CD4-positive, alpha-beta T cell treated with Interleukin-6 for 4 hours (primary cell): ENCODE measurements around the gene DCTN4.

ENCODE experiments used
- DNase-seq: peaks from one replicate; pipeline ENCODE4 v3.0.0-alpha.2; 2020; ENCODE audit warnings: mixed read lengths

The DCTN4 gene

GRCh38 chr5:150663936-150664335 lies 94.9 kb downstream of the DCTN4 start:
- no peak for DNase-seq

GRCh38 chr5:150662731-150663516 lies 95.9 kb downstream of the DCTN4 start:
- DNase-seq, result no peak

GRCh38 chr5:150661821-150662596 lies 96.8 kb downstream of the DCTN4 start:
- DNase-seq, result no peak

- no peak for DNase-seq
Measured at GRCh38 chr5:150661086-150661485, 97.7 kb downstream of the DCTN4 start, which contains the start of gene MYOZ3. Gene MYOZ3, plus strand, starts transcription at chr5:150661251. Its CDS starts 1,691 bp downstream, at chr5:150662942.

GRCh38 chr5:150660108-150660831 lies 98.5 kb downstream of the DCTN4 start:
- no peak for DNase-seq

GRCh38 chr5:150659360-150660107 lies 99.3 kb downstream of the DCTN4 start:
- no peak for DNase-seq

GRCh38 chr5:150658699-150659265 lies 100.0 kb downstream of the DCTN4 start:
- no peak for DNase-seq
